ENCODE data around the gene LAMTOR4.

DNA sequence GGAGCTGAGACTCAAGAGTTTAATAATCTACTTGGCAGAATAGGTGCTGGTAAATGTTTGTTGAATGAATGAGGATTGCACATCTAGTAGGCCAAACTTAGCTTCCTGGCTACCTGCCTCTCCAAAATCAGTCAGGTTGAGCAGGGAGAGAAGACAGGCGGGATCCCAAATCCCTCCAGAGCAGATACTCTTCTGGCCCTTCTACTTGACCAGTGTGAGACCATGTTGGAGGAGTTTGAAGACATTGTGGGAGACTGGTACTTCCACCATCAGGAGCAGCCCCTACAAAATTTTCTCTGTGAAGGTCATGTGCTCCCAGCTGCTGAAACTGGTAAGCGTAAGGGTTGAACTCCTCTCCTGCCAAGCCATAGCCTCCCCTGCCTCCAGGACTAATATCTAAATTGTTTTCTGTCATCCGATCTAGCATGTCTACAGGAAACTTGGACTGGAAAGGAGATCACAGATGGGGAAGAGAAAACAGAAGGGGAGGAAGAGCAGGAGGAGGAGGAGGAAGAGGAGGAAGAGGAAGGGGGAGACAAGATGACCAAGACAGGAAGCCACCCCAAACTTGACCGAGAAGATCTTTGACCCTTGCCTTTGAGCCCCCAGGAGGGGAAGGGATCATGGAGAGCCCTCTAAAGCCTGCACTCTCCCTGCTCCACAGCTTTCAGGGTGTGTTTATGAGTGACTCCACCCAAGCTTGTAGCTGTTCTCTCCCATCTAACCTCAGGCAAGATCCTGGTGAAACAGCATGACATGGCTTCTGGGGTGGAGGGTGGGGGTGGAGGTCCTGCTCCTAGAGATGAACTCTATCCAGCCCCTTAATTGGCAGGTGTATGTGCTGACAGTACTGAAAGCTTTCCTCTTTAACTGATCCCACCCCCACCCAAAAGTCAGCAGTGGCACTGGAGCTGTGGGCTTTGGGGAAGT, 24.2 kb upstream of the LAMTOR4 start:
- TF ChIP-seq CREB1 (IDR thresholded peaks at IDR 0.05; ENCODE audit: low read depth) (no peak), CEBPB (IDR thresholded peaks at IDR 0.05) (no peak), EGR1 (IDR thresholded peaks at IDR 0.05) (no peak), EP300 (IDR thresholded peaks at IDR 0.05; ENCODE audit: borderline replicate concordance) (no peak), NFIC (IDR thresholded peaks at IDR 0.05) (no peak), FOXM1 (IDR thresholded peaks at IDR 0.05; ENCODE audit: borderline replicate concordance, low read depth) (no peak), TAF1 (IDR thresholded peaks at IDR 0.05; ENCODE audit: low read depth) (no peak)
- TF ChIP-seq, protein P1, sequence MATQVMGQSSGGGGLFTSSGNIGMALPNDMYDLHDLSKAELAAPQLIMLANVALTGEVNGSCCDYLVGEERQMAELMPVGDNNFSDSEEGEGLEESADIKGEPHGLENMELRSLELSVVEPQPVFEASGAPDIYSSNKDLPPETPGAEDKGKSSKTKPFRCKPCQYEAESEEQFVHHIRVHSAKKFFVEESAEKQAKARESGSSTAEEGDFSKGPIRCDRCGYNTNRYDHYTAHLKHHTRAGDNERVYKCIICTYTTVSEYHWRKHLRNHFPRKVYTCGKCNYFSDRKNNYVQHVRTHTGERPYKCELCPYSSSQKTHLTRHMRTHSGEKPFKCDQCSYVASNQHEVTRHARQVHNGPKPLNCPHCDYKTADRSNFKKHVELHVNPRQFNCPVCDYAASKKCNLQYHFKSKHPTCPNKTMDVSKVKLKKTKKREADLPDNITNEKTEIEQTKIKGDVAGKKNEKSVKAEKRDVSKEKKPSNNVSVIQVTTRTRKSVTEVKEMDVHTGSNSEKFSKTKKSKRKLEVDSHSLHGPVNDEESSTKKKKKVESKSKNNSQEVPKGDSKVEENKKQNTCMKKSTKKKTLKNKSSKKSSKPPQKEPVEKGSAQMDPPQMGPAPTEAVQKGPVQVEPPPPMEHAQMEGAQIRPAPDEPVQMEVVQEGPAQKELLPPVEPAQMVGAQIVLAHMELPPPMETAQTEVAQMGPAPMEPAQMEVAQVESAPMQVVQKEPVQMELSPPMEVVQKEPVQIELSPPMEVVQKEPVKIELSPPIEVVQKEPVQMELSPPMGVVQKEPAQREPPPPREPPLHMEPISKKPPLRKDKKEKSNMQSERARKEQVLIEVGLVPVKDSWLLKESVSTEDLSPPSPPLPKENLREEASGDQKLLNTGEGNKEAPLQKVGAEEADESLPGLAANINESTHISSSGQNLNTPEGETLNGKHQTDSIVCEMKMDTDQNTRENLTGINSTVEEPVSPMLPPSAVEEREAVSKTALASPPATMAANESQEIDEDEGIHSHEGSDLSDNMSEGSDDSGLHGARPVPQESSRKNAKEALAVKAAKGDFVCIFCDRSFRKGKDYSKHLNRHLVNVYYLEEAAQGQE (IDR thresholded peaks at IDR 0.05; ENCODE audit: low read depth) = no peak
- TF ChIP-seq, protein P2, sequence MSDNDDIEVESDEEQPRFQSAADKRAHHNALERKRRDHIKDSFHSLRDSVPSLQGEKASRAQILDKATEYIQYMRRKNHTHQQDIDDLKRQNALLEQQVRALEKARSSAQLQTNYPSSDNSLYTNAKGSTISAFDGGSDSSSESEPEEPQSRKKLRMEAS (IDR thresholded peaks at IDR 0.05) = no peak

All from Ishikawa (cell line).